ENCODE measurements around the gene BICC1. TPM values are rescaled to one million over a fixed set of nuclear protein-coding genes. Genes with fewer than 3 reads are reported as not detected.
A peak's percentile ranks its signal among the peaks of the same experiment; 100 is the strongest.

BICC1 gene
- total RNA-seq, 1 donor from 2014 or later, result 58.0 TPM

GRCh38 chr10:58779594-58779993, 266.9 kb downstream of the BICC1 start:
- Histone ChIP-seq H3K36me3 (ENCODE audit: control insufficient read depth, insufficient read depth, low read length) (no peaks in the 10 kb centered on the region), H3K4me3 (ENCODE audit: low read depth, low read length) (no peak overlapping the region), H3K27me3 (ENCODE audit: control insufficient read depth, insufficient read depth, low read length) (no peaks in the 10 kb centered on the region)
- TF ChIP-seq CTCF (IDR thresholded peaks at IDR 0.05; ENCODE audit: insufficient read depth, low read length, poor library complexity, severe bottlenecking), result no peak
- DNase-seq (ENCODE audit: low read depth), result no peak

- no peak for TF ChIP-seq CTCF (IDR thresholded peaks at IDR 0.05; ENCODE audit: insufficient read depth, low read length, poor library complexity, severe bottlenecking)
- DNase-seq (ENCODE audit: low read depth), result no peak
- H3K36me3 ChIP-seq (ENCODE audit: control insufficient read depth, insufficient read depth, low read length), result no peaks in the 10 kb centered on the region
- H3K4me3 ChIP-seq (ENCODE audit: low read depth, low read length), result no peak overlapping the region
- H3K27me3 ChIP-seq (ENCODE audit: control insufficient read depth, insufficient read depth, low read length), result no peaks in the 10 kb centered on the region
These were observed 267.8 kb downstream of the BICC1 start for GRCh38 chr10:58780476-58780875.

GRCh38 chr10:58781873-58782488, 269.3 kb downstream of the BICC1 start:
- Histone ChIP-seq H3K4me3 (ENCODE audit: low read depth, low read length) (no peak overlapping the region), H3K27me3 (ENCODE audit: control insufficient read depth, insufficient read depth, low read length) (no peaks in the 10 kb centered on the region), H3K36me3 (ENCODE audit: control insufficient read depth, insufficient read depth, low read length) (no peaks in the 10 kb centered on the region)
- no peak for DNase-seq (ENCODE audit: low read depth)
- TF ChIP-seq CTCF (IDR thresholded peaks at IDR 0.05; ENCODE audit: insufficient read depth, low read length, poor library complexity, severe bottlenecking), result peak; percentile 44

- no peak for TF ChIP-seq CTCF (IDR thresholded peaks at IDR 0.05; ENCODE audit: insufficient read depth, low read length, poor library complexity, severe bottlenecking)
- no peaks in the 10 kb centered on the region for H3K36me3 ChIP-seq (ENCODE audit: control insufficient read depth, insufficient read depth, low read length)
- H3K27me3 ChIP-seq (ENCODE audit: control insufficient read depth, insufficient read depth, low read length), result no peaks in the 10 kb centered on the region
- no peak overlapping the region for H3K4me3 ChIP-seq (ENCODE audit: low read depth, low read length)
- no peak for DNase-seq (ENCODE audit: low read depth)
These were observed 270.5 kb downstream of the BICC1 start for GRCh38 chr10:58782876-58783851.

GRCh38 chr10:58784361-58784760, 271.7 kb downstream of the BICC1 start:
- DNase-seq (ENCODE audit: low read depth), result no peak
- no peak overlapping the region for H3K4me3 ChIP-seq (ENCODE audit: low read depth, low read length)
- no peak for TF ChIP-seq CTCF (IDR thresholded peaks at IDR 0.05; ENCODE audit: insufficient read depth, low read length, poor library complexity, severe bottlenecking)
- H3K36me3 ChIP-seq (ENCODE audit: control insufficient read depth, insufficient read depth, low read length), result no peaks in the 10 kb centered on the region
- no peaks in the 10 kb centered on the region for H3K27me3 ChIP-seq (ENCODE audit: control insufficient read depth, insufficient read depth, low read length)

Data from kidney epithelial cell (primary cell).